ENCODE results near the gene TBC1D8. TPM values are rescaled to one million over a fixed set of nuclear protein-coding genes. Genes with fewer than 3 reads are reported as not detected.
"Not testable (repeated sequence)": the region's sequence is repeated elsewhere in the genome, so short reads cannot be mapped to it uniquely, and the experiment has no call there.

TBC1D8 gene
- total and polyA plus RNA-seq, 4 donors = 10.4 to 38.6 (median 13.4) TPM

DNA sequence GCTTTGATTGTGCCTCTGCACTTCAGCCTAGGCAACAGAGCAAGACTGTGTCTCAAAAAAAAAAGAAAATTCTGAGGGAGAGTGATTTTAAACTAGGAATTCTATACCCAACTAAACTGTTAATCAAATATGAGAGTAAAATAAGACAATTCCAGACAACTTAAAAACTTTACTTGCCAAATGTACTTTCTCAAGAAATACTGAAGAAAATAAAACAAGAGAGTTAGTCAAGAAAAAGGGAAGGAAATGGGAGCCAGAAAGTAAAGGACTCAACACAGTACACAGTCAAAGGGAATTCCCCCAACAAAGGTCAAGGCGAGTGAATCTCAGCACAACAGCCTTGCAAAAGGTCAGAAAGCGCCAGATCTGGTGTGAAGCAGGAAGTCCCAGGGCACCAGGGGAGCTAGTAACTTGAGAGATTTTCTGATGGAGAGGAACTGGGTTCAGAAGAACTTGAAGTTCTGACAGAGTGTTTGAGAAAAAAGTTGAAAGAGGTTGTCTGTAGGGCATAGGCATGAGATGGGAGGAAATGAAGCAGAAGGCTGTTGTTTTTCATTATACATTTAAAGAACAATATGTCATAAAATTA is 22.6 kb upstream of the TBC1D8 start:
- no peak for DNase-seq (ENCODE audit: low spot score)
- Histone ChIP-seq H3K9ac (ENCODE audit: low read depth in 1 of 2, low read length in 2 of 2) (no peak overlapping the region), H3K27me3 (ENCODE audit: control insufficient read depth in 4 of 4, insufficient read depth in 4 of 4, low read length in 3 of 4) (no peaks in the 10 kb centered on the region), H3K4me3 (ENCODE audit: low read depth in 1 of 3, low read length in 3 of 3) (no peak overlapping the region), H3K9me3 (ENCODE audit: control insufficient read depth in 4 of 4, low read length in 3 of 4) (peaks cover 0 to 2% (median 0%) of the 10 kb centered on the region in 4 donors), H3K27ac (ENCODE audit: low read depth in 1 of 2, low read length in 2 of 2) (no peak overlapping the region), H3K36me3 (ENCODE audit: control insufficient read depth in 4 of 4, insufficient read depth in 3 of 4, low read depth in 1 of 4, low read length in 3 of 4) (no peaks in the 10 kb centered on the region), H3K4me1 (ENCODE audit: control insufficient read depth in 4 of 4, insufficient read depth in 4 of 4, low read length in 3 of 4) (peaks cover 5 to 12% (median 7%) of the 10 kb centered on the region in 4 donors)
- TF ChIP-seq HNF4G (IDR thresholded peaks at IDR 0.05) (no peak), NR2F2 (IDR thresholded peaks at IDR 0.05) (no peak), RXRA (IDR thresholded peaks at IDR 0.05) (peak in 1 of 2 donors; percentile 14), EGR1 (IDR thresholded peaks at IDR 0.05; ENCODE audit: low read depth in 2 of 2) (no peak)
- TF ChIP-seq, protein P1, sequence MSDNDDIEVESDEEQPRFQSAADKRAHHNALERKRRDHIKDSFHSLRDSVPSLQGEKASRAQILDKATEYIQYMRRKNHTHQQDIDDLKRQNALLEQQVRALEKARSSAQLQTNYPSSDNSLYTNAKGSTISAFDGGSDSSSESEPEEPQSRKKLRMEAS (IDR thresholded peaks at IDR 0.05) = no peak
- WGBS = 76% methylated on average over 2 of the region's 2 CpGs

DNA sequence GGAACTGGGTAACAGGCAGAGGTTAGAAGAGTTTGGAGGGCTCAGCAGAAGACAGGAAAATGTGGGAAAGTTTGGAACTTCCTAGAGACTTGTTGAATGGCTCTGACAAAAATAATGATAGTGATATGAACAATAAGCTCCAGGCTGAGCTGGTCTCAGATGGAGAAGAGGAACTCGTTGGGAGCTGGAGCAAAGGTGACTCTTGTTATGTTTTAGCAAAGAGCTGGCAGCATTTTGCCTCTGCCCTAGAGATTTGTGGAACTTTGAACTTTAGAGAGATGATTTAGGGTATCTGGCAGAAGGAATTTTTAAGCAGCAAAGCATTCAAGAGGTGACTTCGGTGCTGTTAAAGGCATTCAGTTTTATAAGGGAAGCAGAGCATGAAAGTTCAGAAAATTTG is 18.6 kb upstream of the TBC1D8 start:
- DNase-seq (ENCODE audit: low spot score); H3K4me3 ChIP-seq (ENCODE audit: low read depth in 1 of 3, low read length in 3 of 3); H3K4me1 ChIP-seq (ENCODE audit: control insufficient read depth in 4 of 4, insufficient read depth in 4 of 4, low read length in 3 of 4); H3K9ac ChIP-seq (ENCODE audit: low read depth in 1 of 2, low read length in 2 of 2); H3K27ac ChIP-seq (ENCODE audit: low read depth in 1 of 2, low read length in 2 of 2); H3K27me3 ChIP-seq (ENCODE audit: control insufficient read depth in 4 of 4, insufficient read depth in 4 of 4, low read length in 3 of 4); H3K36me3 ChIP-seq (ENCODE audit: control insufficient read depth in 4 of 4, insufficient read depth in 3 of 4, low read depth in 1 of 4, low read length in 3 of 4); H3K9me3 ChIP-seq (ENCODE audit: control insufficient read depth in 4 of 4, low read length in 3 of 4): not testable (repeated sequence)
- WGBS = 24% methylated on average over 2 of the region's 2 CpGs
- TF ChIP-seq RXRA (IDR thresholded peaks at IDR 0.05) = peak; percentile 31 to 43
- TF ChIP-seq SP1 (IDR thresholded peaks at IDR 0.05) = peak; percentile 36
- peak; percentile 50 to 59 for TF ChIP-seq HNF4A (conservative IDR thresholded peaks at IDR 0.05)

DNA sequence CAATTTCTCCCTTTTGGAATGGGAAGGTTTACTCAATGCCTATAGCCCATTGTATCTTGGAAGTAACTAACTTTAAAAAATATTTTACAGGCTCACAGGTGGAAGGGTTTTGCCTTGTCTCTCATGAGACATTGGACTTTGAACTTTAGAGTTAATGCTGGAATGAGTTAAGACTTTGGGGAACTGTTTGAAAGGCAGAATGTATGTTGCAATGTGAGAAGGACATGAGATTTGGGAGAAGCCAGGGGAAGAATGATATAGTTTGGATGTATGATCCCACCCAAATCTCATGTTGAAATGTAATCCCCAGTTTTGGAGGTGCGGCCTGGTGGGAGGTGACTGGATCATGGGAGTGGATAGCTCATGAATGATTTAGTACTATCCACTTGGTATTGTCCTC is 17.5 kb upstream of the TBC1D8 start:
- Histone ChIP-seq H3K4me3 (ENCODE audit: low read depth in 1 of 3, low read length in 3 of 3) (no peak overlapping the region), H3K9ac (ENCODE audit: low read depth in 1 of 2, low read length in 2 of 2) (no peak overlapping the region), H3K9me3 (ENCODE audit: control insufficient read depth in 4 of 4, low read length in 3 of 4) (no peaks in the 10 kb centered on the region), H3K27ac (ENCODE audit: low read depth in 1 of 2, low read length in 2 of 2) (no peak overlapping the region), H3K36me3 (ENCODE audit: control insufficient read depth in 4 of 4, insufficient read depth in 3 of 4, low read depth in 1 of 4, low read length in 3 of 4) (no peaks in the 10 kb centered on the region), H3K27me3 (ENCODE audit: control insufficient read depth in 4 of 4, insufficient read depth in 4 of 4, low read length in 3 of 4) (no peaks in the 10 kb centered on the region), H3K4me1 (ENCODE audit: control insufficient read depth in 4 of 4, insufficient read depth in 4 of 4, low read length in 3 of 4) (peaks cover 3 to 5% (median 4%) of the 10 kb centered on the region in 4 donors)
- WGBS = 96% methylated on average over 1 of the region's 1 CpG
- no peak for DNase-seq (ENCODE audit: low spot score)
- TF ChIP-seq HNF4G (IDR thresholded peaks at IDR 0.05) (no peak), GABPA (IDR thresholded peaks at IDR 0.05 in 1 of 2, conservative IDR thresholded peaks at IDR 0.05 in 1 of 2) (no peak), HNF4A (conservative IDR thresholded peaks at IDR 0.05) (peak; percentile 30 to 32), TAF1 (conservative IDR thresholded peaks at IDR 0.05) (no peak)

DNA sequence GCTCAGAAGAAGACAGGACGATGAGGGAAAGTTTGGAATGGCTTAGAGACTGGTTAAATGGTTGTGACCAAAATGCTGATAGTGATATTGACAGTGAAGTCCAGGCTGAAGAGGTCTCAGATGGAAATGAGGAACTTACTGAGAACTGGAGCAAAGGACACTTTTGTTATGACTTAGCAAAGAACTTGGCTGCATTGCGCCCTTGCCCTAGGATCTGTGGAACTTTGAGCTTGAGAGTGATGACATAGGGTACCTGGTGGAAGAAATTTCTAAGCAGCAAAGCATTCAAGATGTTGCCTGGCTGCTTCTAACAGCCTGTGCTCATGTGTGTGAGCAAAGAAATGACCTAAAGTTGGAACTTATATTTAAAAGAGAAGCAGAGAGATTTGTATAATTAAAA is 16.4 kb upstream of the TBC1D8 start:
- H3K9ac ChIP-seq (ENCODE audit: low read depth in 1 of 2, low read length in 2 of 2); H3K27ac ChIP-seq (ENCODE audit: low read depth in 1 of 2, low read length in 2 of 2); H3K9me3 ChIP-seq (ENCODE audit: control insufficient read depth in 4 of 4, low read length in 3 of 4); H3K36me3 ChIP-seq (ENCODE audit: control insufficient read depth in 4 of 4, insufficient read depth in 3 of 4, low read depth in 1 of 4, low read length in 3 of 4); H3K4me3 ChIP-seq (ENCODE audit: low read depth in 1 of 3, low read length in 3 of 3); H3K4me1 ChIP-seq (ENCODE audit: control insufficient read depth in 4 of 4, insufficient read depth in 4 of 4, low read length in 3 of 4); H3K27me3 ChIP-seq (ENCODE audit: control insufficient read depth in 4 of 4, insufficient read depth in 4 of 4, low read length in 3 of 4); DNase-seq (ENCODE audit: low spot score): not testable (repeated sequence)
- WGBS = 87% methylated on average over 2 of the region's 2 CpGs
- TF ChIP-seq JUND (IDR thresholded peaks at IDR 0.05) = peak in 1 of 2 donors; percentile 17
